Mucosa of descending colon (tissue), 3 donors: ENCODE results near the gene ALDH18A1. TPM values are rescaled to one million over a fixed set of nuclear protein-coding genes. Genes with fewer than 3 reads are reported as not detected.

Experiments used
- ATAC-seq: fragments of 200-7000 bp; cut with Tn5 transposase; one replicate; pipeline ENCODE4 v1.9.1; 2020; ENCODE audit warnings: mild to moderate bottlenecking, moderate library complexity
- DNase-seq, 3 donors: peaks; one replicate each; pipeline ENCODE4 v3.0.0-alpha.2; 2020
- H3K36me3 ChIP-seq: fragments of 200-600 bp; one replicate; pipeline ENCODE4 v1.8.0; 2021; ENCODE audit warnings: low read depth, mild to moderate bottlenecking
- H3K4me1 ChIP-seq: fragments of 200-600 bp; one replicate; pipeline ENCODE4 v1.8.0; 2021; ENCODE audit warnings: low read depth, mild to moderate bottlenecking
- H3K4me3 ChIP-seq: fragments of 200-600 bp; one replicate; pipeline ENCODE4 v1.8.0; 2021; ENCODE audit warnings: mild to moderate bottlenecking
- H3K9me3 ChIP-seq: fragments of 200-600 bp; one replicate; pipeline ENCODE4 v1.8.0; 2021; ENCODE audit warnings: mild to moderate bottlenecking
- intact Hi-C, 2 donors: fragments of 100-400 bp; cut with DNase I in 1 of 2; cut with micrococcal nuclease in 1 of 2; formaldehyde crosslinking; loops; one replicate each; pipeline versions ENCODE4 v1.11.0 to v1.11.1; 2022; cut with DNase I, micrococcal nuclease
- total RNA-seq, 3 donors: library from RNA; stranded (reverse); fragmentation: NEBNext Ultra II Directional in 2 of 3; extraction: Animal tissue kit (Norgen Biotek cat#: 25700) in 2 of 3; gene quantifications; one replicate each; pipeline versions ENCODE4 v1.2.1 to v1.2.4, GENCODE V29; 2021 to 2023
- TF ChIP-seq, protein P1 (sequence below): fragments of 200-600 bp; IDR thresholded peaks from one replicate; pipeline ENCODE4 v1.8.0; 2022; ENCODE audit warnings: antibody characterized with exemption, mild to moderate bottlenecking
- donor health status: DM: no; HTN: no; CAD: no; lungs with moderate emphysema.
- donor health status: DM: no; HTN: no; CAD: no.
- donor health status: DM: no; HTN: yes; CAD: no.

Gene ALDH18A1
- total RNA-seq, 3 donors from 2014 or later: 85.6 to 230 (median 101) TPM

GRCh38 chr10:95616446-95616845 lies 40.1 kb downstream of the ALDH18A1 start:
- TF ChIP-seq, protein P1, sequence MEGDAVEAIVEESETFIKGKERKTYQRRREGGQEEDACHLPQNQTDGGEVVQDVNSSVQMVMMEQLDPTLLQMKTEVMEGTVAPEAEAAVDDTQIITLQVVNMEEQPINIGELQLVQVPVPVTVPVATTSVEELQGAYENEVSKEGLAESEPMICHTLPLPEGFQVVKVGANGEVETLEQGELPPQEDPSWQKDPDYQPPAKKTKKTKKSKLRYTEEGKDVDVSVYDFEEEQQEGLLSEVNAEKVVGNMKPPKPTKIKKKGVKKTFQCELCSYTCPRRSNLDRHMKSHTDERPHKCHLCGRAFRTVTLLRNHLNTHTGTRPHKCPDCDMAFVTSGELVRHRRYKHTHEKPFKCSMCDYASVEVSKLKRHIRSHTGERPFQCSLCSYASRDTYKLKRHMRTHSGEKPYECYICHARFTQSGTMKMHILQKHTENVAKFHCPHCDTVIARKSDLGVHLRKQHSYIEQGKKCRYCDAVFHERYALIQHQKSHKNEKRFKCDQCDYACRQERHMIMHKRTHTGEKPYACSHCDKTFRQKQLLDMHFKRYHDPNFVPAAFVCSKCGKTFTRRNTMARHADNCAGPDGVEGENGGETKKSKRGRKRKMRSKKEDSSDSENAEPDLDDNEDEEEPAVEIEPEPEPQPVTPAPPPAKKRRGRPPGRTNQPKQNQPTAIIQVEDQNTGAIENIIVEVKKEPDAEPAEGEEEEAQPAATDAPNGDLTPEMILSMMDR: no peak
- Histone ChIP-seq H3K4me3 (no peak overlapping the region), H3K9me3 (no peaks in the 10 kb centered on the region), H3K4me1 (peaks cover 13% of the 10 kb centered on the region), H3K36me3 (peaks cover 4% of the 10 kb centered on the region)
- DNase-seq: no peak
- intact Hi-C loops: no loop called here
- no peak for ATAC-seq

- no peak for DNase-seq
- Histone ChIP-seq H3K4me1 (peaks cover 13% of the 10 kb centered on the region), H3K9me3 (no peaks in the 10 kb centered on the region), H3K36me3 (peaks cover 4% of the 10 kb centered on the region), H3K4me3 (no peak overlapping the region)
- TF ChIP-seq, protein P1: no peak
- intact Hi-C loops: no loop called here
- peak; percentile 92 for ATAC-seq
Measured at GRCh38 chr10:95613330-95613729, 43.2 kb downstream of the ALDH18A1 start.

DNA sequence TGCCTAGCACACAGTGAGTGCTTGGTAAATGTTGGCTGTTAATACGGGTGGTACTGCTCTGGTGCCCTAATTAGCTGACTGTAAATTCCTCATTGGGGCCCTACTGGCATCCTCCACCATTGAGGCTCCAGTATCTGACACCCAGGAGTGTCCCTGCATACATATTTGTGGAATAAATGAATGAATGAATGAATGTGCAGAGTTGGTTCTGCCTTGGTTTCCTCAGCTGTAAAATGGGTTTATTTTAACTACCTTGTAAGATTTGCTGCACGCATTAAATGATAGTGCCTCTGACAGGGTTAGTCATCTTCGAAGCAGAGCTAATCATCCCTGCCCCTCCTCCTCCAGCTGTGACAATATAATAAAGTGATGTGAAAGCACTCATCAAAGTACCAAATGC lies 45.8 kb downstream of the ALDH18A1 start:
- Histone ChIP-seq H3K9me3 (no peaks in the 10 kb centered on the region), H3K36me3 (peaks cover 4% of the 10 kb centered on the region), H3K4me1 (peaks cover 13% of the 10 kb centered on the region), H3K4me3 (no peak overlapping the region)
- ATAC-seq: no peak
- intact Hi-C loops: no loop called here
- no peak for DNase-seq
- TF ChIP-seq, protein P1: no peak

DNA sequence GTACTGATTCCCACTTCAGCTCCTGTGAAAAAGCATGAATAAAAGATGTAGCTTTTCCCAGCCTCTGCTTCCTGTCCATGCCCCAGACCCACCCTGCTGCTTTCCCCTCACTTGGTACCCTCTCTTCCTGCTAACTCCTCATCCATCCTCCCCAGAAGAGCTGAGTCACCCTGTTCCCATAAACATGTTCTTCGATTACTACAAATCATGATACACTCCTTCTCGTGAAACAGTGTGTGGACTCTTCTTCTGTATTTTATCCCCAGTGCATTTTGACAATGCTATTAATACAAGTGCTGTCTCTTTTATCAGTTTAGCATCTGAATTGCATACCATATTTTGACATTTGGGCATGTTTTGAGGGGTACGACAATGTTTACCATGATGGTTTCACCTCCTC lies 49.6 kb downstream of the ALDH18A1 start:
- intact Hi-C loops: loop anchor here in 1 of 2 donors (10.0 kb wide), 2 partner anchors 172 to 232 kb away; no protein-coding TSS in a partner anchor
- Histone ChIP-seq H3K9me3 (no peaks in the 10 kb centered on the region), H3K4me3 (no peak overlapping the region), H3K36me3 (no peaks in the 10 kb centered on the region), H3K4me1 (no peaks in the 10 kb centered on the region)
- no peak for DNase-seq
- no peak for ATAC-seq
- TF ChIP-seq, protein P1: no peak

- intact Hi-C loops: loop anchor here in 1 of 2 donors (10.0 kb wide), 2 partner anchors 170 to 230 kb away; no protein-coding TSS in a partner anchor
- TF ChIP-seq, protein P1: no peak
- Histone ChIP-seq H3K36me3 (no peaks in the 10 kb centered on the region), H3K9me3 (no peaks in the 10 kb centered on the region), H3K4me3 (no peak overlapping the region), H3K4me1 (peaks cover 8% of the 10 kb centered on the region)
- ATAC-seq: no peak
- DNase-seq: no peak
Measured at GRCh38 chr10:95605163-95605562, 51.3 kb downstream of the ALDH18A1 start.

DNA sequence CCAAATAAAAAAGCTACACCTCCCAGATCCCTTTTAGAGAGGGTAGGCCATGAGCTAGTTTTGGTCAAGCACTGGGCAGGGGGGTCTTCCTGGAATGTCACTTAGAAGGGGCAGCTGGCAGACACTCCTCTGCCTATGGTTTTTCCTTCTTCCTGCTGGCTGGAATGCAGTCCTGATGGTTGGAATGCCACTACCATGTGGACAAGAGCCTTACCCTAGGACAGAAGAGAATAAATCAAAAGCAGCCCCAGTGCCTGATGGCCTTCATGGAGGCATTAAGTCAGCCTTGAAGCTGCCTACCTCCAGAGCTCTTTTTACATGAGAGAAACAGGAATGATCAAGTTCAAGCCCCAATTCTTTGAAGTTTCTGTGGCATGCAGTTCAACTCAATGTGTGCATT lies 51.9 kb downstream of the ALDH18A1 start:
- TF ChIP-seq, protein P1: no peak
- Histone ChIP-seq H3K36me3 (no peaks in the 10 kb centered on the region), H3K9me3 (no peaks in the 10 kb centered on the region), H3K4me3 (no peak overlapping the region), H3K4me1 (peaks cover 8% of the 10 kb centered on the region)
- intact Hi-C loops: loop anchor here in 1 of 2 donors (10.0 kb wide), 2 partner anchors 170 to 230 kb away; no protein-coding TSS in a partner anchor
- DNase-seq: no peak
- ATAC-seq: no peak
